NCI-H69 (cell line): ENCODE data around the gene CACNA1H.

Source experiments
- DNase-seq: peaks from one replicate; lab custom pipeline; 2025; lab: John Stamatoyannopoulos, UW

CACNA1H gene

GRCh38 chr16:1143761-1144450, 9.0 kb upstream of the CACNA1H start:
- DNase-seq = no peak

- DNase-seq = peak; percentile 19
These were observed 8.2 kb upstream of the CACNA1H start for GRCh38 chr16:1144476-1145382.

- peak; percentile 97 for DNase-seq
These were observed 7.4 kb upstream of the CACNA1H start for GRCh38 chr16:1145383-1146100.

GRCh38 chr16:1146409-1146808, 6.5 kb upstream of the CACNA1H start:
- DNase-seq = peak; percentile 39

- DNase-seq = no peak
These were observed 5.9 kb upstream of the CACNA1H start for GRCh38 chr16:1147027-1147426.

GRCh38 chr16:1149101-1149636, 3.7 kb upstream of the CACNA1H start:
- no peak for DNase-seq

GRCh38 chr16:1150511-1150982, 2.4 kb upstream of the CACNA1H start:
- peak; percentile 29 for DNase-seq

- no peak for DNase-seq
These were observed 1.3 kb upstream of the CACNA1H start for GRCh38 chr16:1151424-1152122.

- DNase-seq = peak; percentile 73
These were observed 725 bp upstream of the CACNA1H start for GRCh38 chr16:1152123-1152638.

- peak; percentile 58 for DNase-seq
These were observed 714 bp downstream of the CACNA1H start for GRCh38 chr16:1153480-1154160.

- peak; percentile 45 for DNase-seq
These were observed 1.5 kb downstream of the CACNA1H start for GRCh38 chr16:1154291-1154886.

- DNase-seq = peak; percentile 52
These were observed 2.0 kb downstream of the CACNA1H start for GRCh38 chr16:1154887-1155331.

- peak; percentile 52 for DNase-seq
These were observed 2.6 kb downstream of the CACNA1H start for GRCh38 chr16:1155353-1156054.

GRCh38 chr16:1156055-1156982, 3.4 kb downstream of the CACNA1H start:
- no peak for DNase-seq

- no peak for DNase-seq
These were observed 4.2 kb downstream of the CACNA1H start for GRCh38 chr16:1156983-1157638.

GRCh38 chr16:1157639-1158455, 4.9 kb downstream of the CACNA1H start:
- no peak for DNase-seq
